ENCODE results near the gene PRSS27. TPM values are rescaled to one million over a fixed set of nuclear protein-coding genes. Genes with fewer than 3 reads are reported as not detected.

The PRSS27 gene
- total RNA-seq, 1 donor from 2014 or later = 1.6 TPM

GRCh38 chr16:2711370-2712062 lies 8.5 kb downstream of the PRSS27 start:
- DNase-seq (ENCODE audit: low spot score in 2 of 2) (no peak), FAIRE-seq (no peak)

- no peak for DNase-seq (ENCODE audit: low spot score in 2 of 2)
- FAIRE-seq = no peak
These were observed 9.3 kb downstream of the PRSS27 start for GRCh38 chr16:2710711-2711231.

DNA sequence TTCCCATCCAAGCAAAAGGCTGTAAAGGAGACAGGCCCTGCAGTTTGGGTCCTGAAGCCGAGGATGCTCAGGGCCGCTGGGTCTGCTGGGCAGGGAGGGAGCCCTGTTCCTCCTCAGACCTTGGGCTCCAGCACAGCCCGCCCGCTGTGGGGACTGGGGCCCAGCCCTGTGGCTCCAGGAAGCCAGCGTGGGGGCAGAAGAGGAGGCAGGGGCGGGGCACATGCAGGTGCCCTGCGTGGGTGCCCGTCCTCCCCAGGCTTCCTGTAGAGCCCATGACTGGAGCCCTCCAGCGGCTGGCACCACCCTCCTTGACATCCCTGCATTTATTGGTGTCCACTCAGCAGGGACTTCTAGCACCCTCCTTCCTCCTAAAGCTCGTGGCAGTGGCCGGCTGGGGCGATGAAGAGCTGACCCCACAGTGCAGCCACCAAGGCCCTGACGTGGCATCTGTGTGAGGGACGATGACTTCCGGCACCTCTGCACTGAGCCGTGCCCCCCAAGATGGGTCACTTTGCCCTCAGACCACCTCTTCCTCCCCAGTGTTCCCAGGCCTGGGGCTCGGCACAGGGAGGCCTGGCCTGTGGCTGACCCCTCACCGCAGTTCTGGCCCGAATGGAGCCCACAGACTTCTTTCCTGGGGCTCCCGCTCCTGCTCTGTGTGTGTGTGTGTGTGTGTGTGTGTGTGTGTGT lies 9.9 kb downstream of the PRSS27 start:
- no peak for FAIRE-seq
- no peak for DNase-seq (ENCODE audit: low spot score in 2 of 2)

DNA sequence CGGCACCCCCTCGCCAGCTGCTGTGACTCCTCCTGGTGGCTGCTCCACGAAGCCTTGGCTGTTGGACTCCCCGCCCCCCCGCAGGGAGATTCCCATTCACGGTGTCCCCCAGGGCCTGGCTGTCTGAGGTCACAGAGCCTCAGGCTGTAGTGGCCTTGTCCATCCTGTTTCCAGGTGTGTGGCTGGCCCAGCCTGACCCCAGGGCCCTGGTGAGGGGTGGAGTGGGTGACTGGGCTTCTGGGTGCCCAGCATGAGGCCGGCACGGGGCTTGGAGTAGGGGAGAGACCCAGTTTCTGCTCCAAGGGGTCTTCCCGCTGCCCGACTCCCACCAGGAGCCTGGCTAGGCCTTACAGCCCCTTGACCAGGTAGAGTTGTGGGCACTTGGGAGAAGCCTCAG lies 10.4 kb downstream of the PRSS27 start:
- FAIRE-seq = no peak
- no peak for DNase-seq (ENCODE audit: low spot score in 2 of 2)

DNA sequence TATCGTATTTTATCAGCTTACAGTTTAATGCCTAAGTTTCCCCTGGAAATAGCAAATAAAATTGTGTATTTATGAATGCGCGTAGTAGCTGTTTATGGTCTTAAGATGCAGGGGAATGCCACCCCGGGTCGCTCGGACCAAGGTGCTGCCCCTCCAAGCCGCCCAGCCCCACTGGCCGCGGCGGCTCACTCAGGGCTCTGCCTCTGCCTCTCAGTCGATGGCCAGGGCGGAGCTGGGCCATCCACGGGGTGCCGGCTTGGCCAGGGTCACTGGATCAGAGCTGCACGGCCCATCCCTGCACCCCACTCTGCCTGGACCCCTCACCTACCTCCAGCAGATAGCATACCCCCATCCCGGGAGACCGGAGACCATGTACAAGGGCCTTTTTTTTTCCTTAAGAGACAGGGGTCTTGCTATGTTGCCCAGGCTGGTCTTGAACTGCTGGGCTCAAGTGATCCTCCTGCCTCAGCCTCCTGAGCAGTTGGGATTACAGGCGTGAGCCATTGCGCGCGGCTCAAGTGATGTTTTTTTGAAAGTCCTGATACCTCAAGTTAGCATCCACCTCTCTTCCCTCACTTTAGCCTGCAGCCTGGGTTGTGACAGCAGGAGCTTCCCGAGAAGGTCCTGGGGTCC lies 11.0 kb downstream of the PRSS27 start:
- DNase-seq (ENCODE audit: low spot score in 2 of 2) (no peak), FAIRE-seq (no peak)

DNA sequence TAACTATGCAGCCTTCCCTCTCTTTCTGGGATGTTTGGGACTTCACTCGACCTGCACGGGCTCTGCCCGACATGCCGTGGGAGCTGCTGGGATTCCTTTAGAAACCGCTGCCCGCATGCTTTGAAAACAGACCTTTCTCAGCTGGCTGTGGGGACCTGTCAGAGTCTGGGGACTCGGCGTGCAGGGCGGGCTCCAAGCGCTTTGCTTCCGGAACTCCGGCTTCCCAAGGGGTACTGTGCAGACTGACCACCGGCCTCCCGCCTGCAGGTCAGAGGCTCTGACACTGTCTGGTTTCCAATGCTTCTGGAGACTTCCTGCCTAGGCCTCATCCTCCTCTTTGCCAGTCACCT lies 11.8 kb downstream of the PRSS27 start:
- FAIRE-seq (no peak), DNase-seq (ENCODE audit: low spot score in 2 of 2) (no peak)

DNA sequence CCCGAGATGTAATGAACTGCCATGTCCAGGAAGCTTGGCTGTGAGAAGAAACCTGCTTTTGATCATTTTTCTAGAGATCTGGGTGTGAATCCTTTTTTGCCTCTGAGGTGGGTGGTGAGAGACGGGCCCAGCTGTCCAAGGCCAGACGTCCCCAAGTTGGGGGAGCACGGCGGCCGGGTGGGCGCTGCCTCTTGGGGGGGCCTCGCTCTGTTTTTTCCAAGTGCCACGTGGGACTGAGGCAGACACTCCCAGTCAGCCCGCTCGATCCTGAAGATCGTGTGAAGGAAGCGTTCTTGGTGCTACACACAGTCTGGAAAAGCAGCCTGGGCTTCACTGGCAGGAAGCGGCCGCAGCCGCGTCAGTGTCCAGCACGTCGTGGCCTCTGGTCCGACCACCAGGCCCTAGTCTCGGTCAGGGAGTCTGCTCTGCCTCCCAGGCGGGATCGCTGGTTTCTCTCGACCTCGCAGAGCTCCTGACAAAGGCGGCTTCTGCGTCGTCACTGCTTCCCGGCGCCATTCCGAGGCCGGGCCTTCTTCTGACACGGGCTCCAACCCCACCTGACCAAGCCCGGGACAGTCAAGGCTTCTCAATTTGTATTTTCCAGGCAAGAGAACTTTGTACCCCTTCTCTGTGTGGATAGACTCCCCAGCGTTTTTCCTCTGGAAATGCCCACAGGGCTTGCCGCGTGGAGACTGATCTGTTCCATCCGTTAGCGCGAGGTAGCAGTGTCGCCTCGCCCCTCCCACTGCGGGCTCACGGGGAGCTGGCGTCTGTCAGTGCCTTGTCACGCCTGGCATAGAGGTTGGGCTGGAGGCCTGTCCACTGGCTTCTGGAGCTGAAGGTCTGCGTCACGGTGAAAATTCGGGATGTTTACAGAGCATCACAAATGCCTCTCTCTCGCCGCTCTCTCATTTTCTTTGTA lies 12.4 kb downstream of the PRSS27 start:
- DNase-seq (ENCODE audit: low spot score in 2 of 2) (no peak), FAIRE-seq (no peak)

- no peak for FAIRE-seq
- DNase-seq (ENCODE audit: low spot score in 2 of 2) = no peak
These were observed 13.3 kb downstream of the PRSS27 start for GRCh38 chr16:2706611-2707311.

DNA sequence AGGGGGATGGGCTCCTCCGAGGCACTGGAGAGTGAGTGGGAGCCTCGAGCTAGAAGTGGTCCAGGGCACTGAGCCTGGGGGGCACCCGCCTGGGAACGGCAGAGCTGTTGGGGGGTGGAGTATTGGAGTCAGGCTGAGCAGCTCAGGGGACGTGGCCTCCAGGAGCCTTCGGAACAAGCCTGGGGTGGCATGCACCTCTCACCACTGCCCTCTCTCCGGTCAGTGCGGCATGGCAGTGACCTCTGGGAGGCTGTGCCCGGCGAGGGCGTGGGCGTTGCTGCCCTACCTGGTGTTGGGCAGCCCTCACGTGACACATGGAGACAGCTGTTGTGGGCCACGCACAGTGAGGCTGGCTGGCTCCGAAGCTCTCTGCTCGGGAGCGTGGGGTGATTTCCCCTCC lies 13.9 kb downstream of the PRSS27 start:
- FAIRE-seq (no peak), DNase-seq (ENCODE audit: low spot score in 2 of 2) (no peak)

DNA sequence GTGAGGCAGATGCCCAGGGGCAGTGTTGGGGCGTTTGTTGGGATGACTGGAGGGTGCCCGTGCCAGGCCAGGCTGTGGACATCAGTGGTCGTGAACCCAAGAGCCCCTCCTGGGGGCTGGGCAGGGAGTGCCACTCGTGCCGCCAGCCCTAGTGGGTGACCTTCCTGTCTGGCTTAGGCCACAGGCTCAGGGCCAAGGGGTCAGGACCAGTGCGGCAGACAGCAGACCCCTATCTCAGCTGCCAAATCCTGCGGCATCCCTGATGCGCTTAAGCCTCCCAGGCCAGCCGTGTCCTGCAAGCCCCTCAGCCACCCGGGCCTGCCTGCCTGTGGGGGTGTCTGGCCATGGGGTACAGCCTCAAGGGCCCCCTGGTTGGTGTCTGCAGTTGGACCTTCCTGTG lies 14.7 kb downstream of the PRSS27 start:
- FAIRE-seq (no peak), DNase-seq (ENCODE audit: low spot score in 2 of 2) (no peak)

DNA sequence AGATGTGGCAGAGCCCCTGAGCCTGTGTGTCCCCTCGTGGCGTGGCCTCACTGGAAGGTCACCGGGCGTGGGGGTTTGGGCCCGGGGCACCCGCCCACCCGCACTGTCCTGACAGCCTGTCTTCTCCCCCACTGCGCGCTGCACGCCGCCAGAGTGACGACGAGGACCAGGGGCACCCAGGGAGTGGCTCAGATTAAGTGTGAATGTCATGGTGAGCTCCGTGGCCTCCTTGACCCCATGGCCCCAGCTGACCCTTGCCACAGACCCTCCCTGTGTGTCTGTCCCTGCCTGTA lies 15.1 kb downstream of the PRSS27 start:
- no peak for DNase-seq (ENCODE audit: low spot score in 2 of 2)
- FAIRE-seq = no peak

GRCh38 chr16:2704166-2704982 lies 15.7 kb downstream of the PRSS27 start:
- no peak for DNase-seq (ENCODE audit: low spot score in 2 of 2)
- no peak for FAIRE-seq

DNA sequence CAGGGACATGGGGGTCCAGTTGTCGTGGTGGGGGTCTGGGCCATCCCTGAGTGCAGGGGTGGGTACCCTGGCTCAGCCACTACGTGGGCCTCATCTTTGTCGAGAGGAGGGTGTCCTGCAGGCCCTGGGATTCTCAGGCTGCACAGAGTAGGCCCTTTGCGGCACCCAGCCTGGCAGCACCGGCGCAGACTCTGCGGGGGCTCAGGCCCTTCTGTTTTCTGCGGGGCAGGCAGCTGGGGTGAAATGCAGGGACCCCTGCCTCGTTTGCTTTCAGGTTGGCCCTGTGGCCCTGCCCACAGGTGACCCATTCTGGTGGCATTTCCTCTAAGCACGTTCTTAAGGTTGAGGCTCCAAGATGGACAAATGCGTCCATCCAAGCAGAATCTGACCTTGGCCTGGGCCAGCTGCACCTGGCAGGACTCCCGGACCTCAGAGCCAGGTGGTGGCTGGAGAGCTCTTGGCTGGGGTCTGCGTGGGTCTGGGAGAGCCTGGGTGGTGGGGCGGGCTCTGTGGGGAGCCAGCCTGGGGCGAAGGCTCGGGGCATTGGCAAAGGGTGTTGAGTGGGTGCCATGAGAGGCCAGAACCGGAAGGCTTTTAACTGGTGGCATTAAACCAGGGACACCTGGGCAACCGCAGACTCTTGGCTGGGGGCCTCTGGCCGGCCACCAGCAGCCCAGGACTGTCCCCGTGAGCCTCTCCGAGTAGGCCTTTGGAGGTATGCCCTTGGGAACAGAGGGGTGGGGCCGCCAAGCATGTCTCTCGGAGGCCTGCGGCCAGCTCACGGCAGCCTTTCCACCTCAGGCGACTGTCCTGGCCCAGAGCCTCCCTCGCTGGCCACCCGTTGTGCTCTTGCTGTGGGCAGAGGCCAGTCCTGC lies 16.9 kb downstream of the PRSS27 start:
- FAIRE-seq (no peak), DNase-seq (ENCODE audit: low spot score in 2 of 2) (no peak)

DNA sequence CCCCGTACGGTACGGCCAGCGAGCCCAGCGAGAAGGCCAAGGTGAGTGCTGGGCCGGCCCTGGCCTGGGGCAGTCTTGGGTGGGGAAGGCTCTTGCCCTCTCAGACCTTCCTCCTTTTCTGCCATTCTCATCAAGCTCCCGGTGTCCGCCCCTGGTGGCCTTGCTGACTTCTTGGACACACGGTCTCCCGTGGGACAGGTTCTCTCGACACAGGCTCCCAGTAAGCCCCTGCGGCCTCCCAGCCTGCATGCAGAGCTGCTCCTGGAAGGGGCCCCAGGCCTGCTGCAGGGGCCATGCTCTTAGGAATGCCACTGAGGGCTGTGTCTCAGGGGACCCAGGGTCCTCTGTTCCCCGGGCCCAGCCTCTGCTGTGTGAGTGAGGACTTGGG lies 17.6 kb downstream of the PRSS27 start:
- DNase-seq (ENCODE audit: low spot score in 2 of 2) = no peak
- no peak for FAIRE-seq

- no peak for DNase-seq (ENCODE audit: low spot score in 2 of 2)
These were observed 18.1 kb downstream of the PRSS27 start for GRCh38 chr16:2701713-2702437.

DNA sequence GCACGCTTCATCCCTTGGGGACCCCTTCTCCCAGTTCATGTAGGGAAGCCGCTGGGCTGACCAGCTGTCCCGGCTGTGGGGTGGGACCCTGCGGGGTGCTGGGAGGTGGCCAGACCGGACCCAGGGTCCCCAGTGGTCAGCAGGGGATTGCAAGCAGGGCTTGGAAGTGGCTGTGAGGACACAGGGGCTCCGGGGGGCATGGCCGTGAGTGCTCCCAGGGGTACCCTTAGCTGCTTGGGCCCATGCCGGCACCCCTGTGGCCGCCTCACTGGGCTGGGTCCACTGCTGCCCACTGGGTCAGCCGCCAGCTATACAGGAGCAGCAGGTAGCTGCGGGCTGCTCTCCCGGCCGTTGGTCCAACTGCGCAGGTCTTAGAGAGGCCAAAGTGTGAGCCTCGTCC lies 18.8 kb downstream of the PRSS27 start:
- DNase-seq (ENCODE audit: low spot score in 2 of 2) (no peak), FAIRE-seq (no peak)

More at GRCh38 chr16:2701713-2702437, 18.1 kb downstream of the PRSS27 start:
- FAIRE-seq = no peak

DNA sequence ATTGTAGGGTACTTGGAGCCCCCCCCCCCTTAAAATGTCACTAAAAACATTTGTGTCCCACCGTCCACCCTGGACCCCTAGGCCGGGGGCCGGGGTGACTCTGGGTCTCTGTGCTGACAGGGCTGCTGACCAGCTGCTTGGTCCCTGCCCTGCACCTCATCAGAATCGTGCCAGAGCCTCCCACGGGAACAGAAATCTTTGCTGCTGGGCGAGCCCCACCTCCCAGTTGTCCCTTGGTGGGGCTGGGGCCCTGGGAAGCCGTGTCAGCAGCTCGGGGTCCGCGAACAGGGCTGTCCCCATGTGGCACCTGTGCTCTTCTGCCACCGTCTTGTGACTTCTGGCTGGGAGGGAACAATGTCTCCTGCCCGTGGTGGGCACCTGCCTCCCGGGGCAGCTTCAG lies 19.2 kb downstream of the PRSS27 start:
- FAIRE-seq (no peak), DNase-seq (ENCODE audit: low spot score in 2 of 2) (no peak)

Measured in frontal cortex (tissue), 4 donors.